NCI-H2171 (cell line): ENCODE results near the gene TTLL11.
A peak's percentile ranks its signal among the peaks of the same experiment; 100 is the strongest.

Source experiments
- DNase-seq: peaks from one replicate; lab custom pipeline; 2025; lab: John Stamatoyannopoulos, UW

TTLL11 gene

GRCh38 chr9:121785673-121786542 lies 307.2 kb downstream of the TTLL11 start:
- DNase-seq, result no peak

GRCh38 chr9:121784731-121785411 lies 308.2 kb downstream of the TTLL11 start:
- DNase-seq, result no peak

- DNase-seq, result peak; percentile 84
Measured at GRCh38 chr9:121783521-121784507, 309.3 kb downstream of the TTLL11 start.

- peak; percentile 84 for DNase-seq
Measured at GRCh38 chr9:121783111-121783510, 310.0 kb downstream of the TTLL11 start.

GRCh38 chr9:121782514-121783110 lies 310.5 kb downstream of the TTLL11 start:
- no peak for DNase-seq

GRCh38 chr9:121781701-121782464 lies 311.2 kb downstream of the TTLL11 start:
- DNase-seq, result no peak

- no peak for DNase-seq
Measured at GRCh38 chr9:121781145-121781548, 312.0 kb downstream of the TTLL11 start.

GRCh38 chr9:121780177-121781040 lies 312.7 kb downstream of the TTLL11 start:
- no peak for DNase-seq

- DNase-seq, result no peak
Measured at GRCh38 chr9:121779381-121780117, 313.6 kb downstream of the TTLL11 start.

GRCh38 chr9:121778252-121779225 lies 314.6 kb downstream of the TTLL11 start:
- no peak for DNase-seq

GRCh38 chr9:121776739-121777637 lies 316.1 kb downstream of the TTLL11 start:
- no peak for DNase-seq

- DNase-seq, result no peak
Measured at GRCh38 chr9:121776001-121776738, 316.9 kb downstream of the TTLL11 start.

GRCh38 chr9:121774715-121775613 lies 318.1 kb downstream of the TTLL11 start:
- DNase-seq, result peak; percentile 42

- peak; percentile 9 for DNase-seq
Measured at GRCh38 chr9:121773954-121774714, 319.0 kb downstream of the TTLL11 start.
